ENCODE results near the gene FAM185A.

FAM185A gene

DNA sequence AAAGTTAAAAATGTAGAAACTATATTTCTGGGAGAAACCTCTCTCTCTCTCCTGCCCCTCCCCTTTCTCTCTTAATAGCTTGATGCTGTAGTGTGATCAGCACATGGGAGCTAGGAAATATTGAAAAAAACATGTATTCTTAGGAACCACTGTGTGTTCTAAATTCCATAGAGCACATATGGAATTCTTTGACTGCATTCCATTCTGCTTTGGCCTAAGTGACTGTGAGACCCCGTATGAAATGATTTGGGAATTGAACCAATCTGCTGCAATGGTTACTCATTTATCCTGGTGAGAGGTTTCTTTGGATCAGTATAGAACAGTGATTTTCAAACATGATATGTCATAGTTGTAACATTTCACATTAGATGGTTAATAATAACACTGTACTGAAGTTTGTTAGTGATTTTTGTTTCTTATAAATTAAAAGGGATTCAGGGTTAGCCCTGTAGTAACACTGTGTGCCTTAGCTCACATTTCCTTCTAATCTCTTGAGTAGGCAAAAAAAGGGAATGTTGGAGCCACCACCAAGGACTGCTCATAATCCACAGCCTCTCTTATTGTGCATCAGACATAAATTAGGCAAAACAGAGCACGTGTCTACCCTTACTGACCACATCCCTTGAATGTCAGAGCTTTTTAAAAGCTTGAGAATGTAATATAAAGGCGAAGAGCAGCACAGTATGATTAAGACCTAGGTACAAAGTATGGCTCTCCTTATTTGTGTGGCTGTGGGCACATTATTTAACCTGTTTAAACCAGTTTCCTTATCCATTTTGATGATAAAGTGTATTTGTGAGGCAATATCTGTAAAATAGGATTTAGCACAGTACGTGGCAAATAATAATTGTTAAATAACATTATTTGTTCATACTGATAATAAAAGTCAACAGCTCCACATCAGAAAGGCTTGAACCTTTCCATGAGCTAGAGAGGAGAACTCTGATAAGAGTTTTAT is 69.1 kb downstream of the FAM185A start:
- POLR2A ChIA-PET: no interaction called here
- CTCF ChIA-PET: no interaction called here
- TF ChIP-seq LEF1 (IDR thresholded peaks at IDR 0.05; ENCODE audit: borderline replicate concordance) (no peak), CTBP1 (IDR thresholded peaks at IDR 0.05; ENCODE audit: borderline replicate concordance) (no peak), ZNF384 (IDR thresholded peaks at IDR 0.05) (no peak), L3MBTL2 (conservative IDR thresholded peaks at IDR 0.05) (no peak), HDGF (IDR thresholded peaks at IDR 0.05; ENCODE audit: borderline replicate concordance) (no peak), ARNT (IDR thresholded peaks at IDR 0.05) (no peak)

DNA sequence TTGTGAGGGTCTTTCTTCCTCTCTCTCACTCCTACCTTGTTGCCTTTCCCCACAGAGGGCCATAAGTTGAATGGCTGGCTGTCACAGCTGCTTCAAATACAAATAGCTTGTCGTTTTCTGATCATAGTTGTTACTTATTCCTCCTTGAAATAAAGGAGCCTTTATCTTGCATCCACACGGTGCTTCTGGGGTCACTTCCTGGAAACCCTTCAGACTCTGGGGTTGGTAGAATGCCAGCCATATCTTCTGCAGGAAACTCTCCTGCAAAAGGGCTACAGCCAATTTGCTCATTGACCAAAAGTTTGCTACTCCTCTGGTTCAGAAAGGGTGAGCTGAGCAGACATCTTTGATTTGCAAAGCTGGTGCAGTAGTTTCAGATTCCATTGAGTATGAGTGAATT is 70.4 kb downstream of the FAM185A start:
- POLR2A ChIA-PET: no interaction called here
- CTCF ChIA-PET: no interaction called here
- DNase-seq (ENCODE audit: extremely low spot score): no peak
- no peak for TF ChIP-seq ZNF384 (IDR thresholded peaks at IDR 0.05)
- no peak for TF ChIP-seq FOXA1 (IDR thresholded peaks at IDR 0.05)
- no peak for TF ChIP-seq LEF1 (IDR thresholded peaks at IDR 0.05; ENCODE audit: borderline replicate concordance)
- TF ChIP-seq TARDBP (IDR thresholded peaks at IDR 0.05): no peak
- TF ChIP-seq ELF4 (IDR thresholded peaks at IDR 0.05): no peak
- no peak for TF ChIP-seq L3MBTL2 (conservative IDR thresholded peaks at IDR 0.05)
- TF ChIP-seq, protein P1, sequence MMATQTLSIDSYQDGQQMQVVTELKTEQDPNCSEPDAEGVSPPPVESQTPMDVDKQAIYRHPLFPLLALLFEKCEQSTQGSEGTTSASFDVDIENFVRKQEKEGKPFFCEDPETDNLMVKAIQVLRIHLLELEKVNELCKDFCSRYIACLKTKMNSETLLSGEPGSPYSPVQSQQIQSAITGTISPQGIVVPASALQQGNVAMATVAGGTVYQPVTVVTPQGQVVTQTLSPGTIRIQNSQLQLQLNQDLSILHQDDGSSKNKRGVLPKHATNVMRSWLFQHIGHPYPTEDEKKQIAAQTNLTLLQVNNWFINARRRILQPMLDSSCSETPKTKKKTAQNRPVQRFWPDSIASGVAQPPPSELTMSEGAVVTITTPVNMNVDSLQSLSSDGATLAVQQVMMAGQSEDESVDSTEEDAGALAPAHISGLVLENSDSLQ (IDR thresholded peaks at IDR 0.05): no peak
- no peak for TF ChIP-seq FOXK2 (IDR thresholded peaks at IDR 0.05)
- no peak for TF ChIP-seq SUZ12 (IDR thresholded peaks at IDR 0.05)
- TF ChIP-seq SP1 (IDR thresholded peaks at IDR 0.05): no peak

More for the DNA sequence above, 69.1 kb downstream of the FAM185A start:
- DNase-seq (ENCODE audit: extremely low spot score): no peak

DNA sequence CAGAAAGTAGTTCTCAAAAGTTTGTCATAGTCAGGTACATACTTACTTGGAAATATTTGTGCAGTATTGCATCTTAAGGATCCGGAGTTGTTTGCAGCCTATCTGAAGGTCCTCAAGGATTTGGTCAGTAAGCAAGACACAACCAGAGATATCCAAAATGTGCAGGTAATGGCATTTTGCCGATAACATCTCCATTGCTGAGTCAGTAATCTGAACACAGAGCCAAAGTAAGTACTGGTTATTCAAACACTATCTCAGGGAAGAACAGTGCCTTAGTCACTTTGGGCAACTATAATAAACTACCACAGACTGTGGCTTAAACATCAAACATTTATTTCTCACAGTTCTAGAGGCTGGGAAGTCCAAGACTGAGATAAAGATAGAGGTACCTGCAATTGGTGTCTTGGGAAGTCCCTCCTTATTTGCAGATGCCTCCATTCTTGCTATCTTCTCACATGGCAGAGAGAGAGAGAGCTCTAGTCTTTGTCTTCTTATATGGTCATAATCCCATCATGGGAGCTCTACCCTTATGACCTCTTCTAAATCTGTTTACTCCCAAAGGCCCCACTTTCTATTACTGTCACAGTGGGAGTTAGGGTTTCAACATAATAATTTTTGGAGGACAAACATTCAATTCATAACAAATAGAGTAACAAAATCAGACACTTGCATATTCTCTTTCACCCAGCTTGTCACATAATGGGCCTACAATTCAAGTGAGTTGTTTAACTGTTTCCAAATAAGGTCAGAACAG is 73.4 kb downstream of the FAM185A start:
- DNase-seq (ENCODE audit: extremely low spot score): no peak
- TF ChIP-seq FOXA1 (IDR thresholded peaks at IDR 0.05): no peak
- TF ChIP-seq SP1 (IDR thresholded peaks at IDR 0.05): no peak
- no peak for TF ChIP-seq ARNT (IDR thresholded peaks at IDR 0.05)
- no peak for TF ChIP-seq LEF1 (IDR thresholded peaks at IDR 0.05; ENCODE audit: borderline replicate concordance)
- no peak for TF ChIP-seq ELF4 (IDR thresholded peaks at IDR 0.05)
- no peak for TF ChIP-seq FOXK2 (IDR thresholded peaks at IDR 0.05)
- TF ChIP-seq, protein P1 (IDR thresholded peaks at IDR 0.05): no peak
- no peak for TF ChIP-seq TARDBP (IDR thresholded peaks at IDR 0.05)
- no peak for TF ChIP-seq NFRKB (IDR thresholded peaks at IDR 0.05)
- no peak for TF ChIP-seq ZNF384 (IDR thresholded peaks at IDR 0.05)
- no peak for TF ChIP-seq BHLHE40 (IDR thresholded peaks at IDR 0.05; ENCODE audit: borderline replicate concordance)
- TF ChIP-seq L3MBTL2 (conservative IDR thresholded peaks at IDR 0.05): no peak
- POLR2A ChIA-PET: no interaction called here
- CTCF ChIA-PET: no interaction called here

DNA sequence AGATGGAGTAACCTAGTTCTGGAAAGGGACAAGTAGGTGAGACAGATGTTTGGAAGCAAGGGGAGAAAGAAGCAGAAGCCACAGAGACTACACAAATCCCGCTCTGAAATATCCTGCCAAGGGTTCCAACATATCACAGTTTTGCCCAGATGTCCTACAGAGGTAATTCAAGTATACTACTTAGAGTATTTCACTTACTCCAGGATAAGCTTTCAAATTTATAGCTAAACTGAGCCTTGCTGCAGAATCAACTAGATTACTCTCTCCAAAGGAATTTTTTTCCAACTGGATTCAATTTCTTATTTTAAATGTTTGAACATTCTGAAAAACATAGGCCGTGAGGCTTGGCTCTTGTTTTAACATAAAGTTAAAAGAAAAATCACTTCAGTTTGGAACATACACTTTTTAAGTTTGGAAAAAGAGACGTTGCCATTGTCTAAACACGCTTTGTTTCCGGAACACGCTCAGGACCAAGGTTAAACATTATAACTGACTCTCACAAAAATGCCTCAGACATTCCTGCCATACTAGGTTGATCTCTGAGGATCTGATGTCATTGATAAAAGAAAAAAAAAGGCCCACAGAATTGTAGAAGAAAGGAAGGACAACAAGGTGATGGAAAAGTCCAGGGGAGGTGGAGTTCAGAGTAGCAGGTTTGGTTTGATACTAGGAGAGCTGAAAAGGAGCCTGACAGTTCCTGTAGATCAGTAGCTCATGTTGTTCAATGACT is 74.8 kb downstream of the FAM185A start:
- TF ChIP-seq FOXM1 (IDR thresholded peaks at IDR 0.05; ENCODE audit: borderline replicate concordance) (no peak), BHLHE40 (IDR thresholded peaks at IDR 0.05; ENCODE audit: borderline replicate concordance) (no peak), SUZ12 (IDR thresholded peaks at IDR 0.05) (no peak), HDGF (IDR thresholded peaks at IDR 0.05; ENCODE audit: borderline replicate concordance) (no peak), TARDBP (IDR thresholded peaks at IDR 0.05) (no peak), L3MBTL2 (conservative IDR thresholded peaks at IDR 0.05) (no peak), ZNF384 (IDR thresholded peaks at IDR 0.05) (no peak), ARNT (IDR thresholded peaks at IDR 0.05) (no peak), ELF4 (IDR thresholded peaks at IDR 0.05) (no peak), CTBP1 (IDR thresholded peaks at IDR 0.05; ENCODE audit: borderline replicate concordance) (no peak), NFRKB (IDR thresholded peaks at IDR 0.05) (no peak), LEF1 (IDR thresholded peaks at IDR 0.05; ENCODE audit: borderline replicate concordance) (no peak), FOXK2 (IDR thresholded peaks at IDR 0.05) (no peak), FOXA1 (IDR thresholded peaks at IDR 0.05) (no peak)
- TF ChIP-seq, protein P1 (IDR thresholded peaks at IDR 0.05): no peak
- ChIA-PET POLR2A (no interaction called here), CTCF (no interaction called here)
- no peak for DNase-seq (ENCODE audit: extremely low spot score)

DNA sequence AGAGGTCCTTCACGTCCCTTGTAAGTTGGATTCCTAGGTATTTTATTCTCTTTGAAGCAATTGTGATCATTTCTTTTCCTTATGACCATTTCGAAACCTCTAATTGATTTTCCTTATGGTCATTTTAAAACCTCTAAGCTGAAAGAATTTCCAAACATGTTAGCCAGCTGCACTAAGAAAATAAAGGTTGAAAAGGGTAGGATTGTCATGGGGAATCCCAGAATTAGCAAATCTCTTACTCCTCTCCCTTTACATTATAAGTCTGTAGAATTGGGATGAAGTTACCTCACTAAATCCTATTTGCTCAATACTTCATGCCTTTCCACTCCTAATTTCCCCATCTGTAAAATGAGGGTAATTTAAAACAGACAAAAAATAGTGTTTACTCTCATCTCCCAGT is 79.5 kb downstream of the FAM185A start:
- ChIA-PET POLR2A (no interaction called here), CTCF (no interaction called here)
- TF ChIP-seq SP1 (IDR thresholded peaks at IDR 0.05) (no peak), FOXK2 (IDR thresholded peaks at IDR 0.05) (no peak), ELF4 (IDR thresholded peaks at IDR 0.05) (no peak), L3MBTL2 (conservative IDR thresholded peaks at IDR 0.05) (no peak), HDGF (IDR thresholded peaks at IDR 0.05; ENCODE audit: borderline replicate concordance) (no peak), CTBP1 (IDR thresholded peaks at IDR 0.05; ENCODE audit: borderline replicate concordance) (no peak), ZNF384 (IDR thresholded peaks at IDR 0.05) (no peak), FOXA1 (IDR thresholded peaks at IDR 0.05) (no peak), LEF1 (IDR thresholded peaks at IDR 0.05; ENCODE audit: borderline replicate concordance) (no peak), BHLHE40 (IDR thresholded peaks at IDR 0.05; ENCODE audit: borderline replicate concordance) (no peak), SUZ12 (IDR thresholded peaks at IDR 0.05) (no peak), TARDBP (IDR thresholded peaks at IDR 0.05) (no peak), ARNT (IDR thresholded peaks at IDR 0.05) (no peak), FOXM1 (IDR thresholded peaks at IDR 0.05; ENCODE audit: borderline replicate concordance) (no peak), NFRKB (IDR thresholded peaks at IDR 0.05) (no peak)
- TF ChIP-seq, protein P1 (IDR thresholded peaks at IDR 0.05): no peak
- DNase-seq (ENCODE audit: extremely low spot score): no peak

All from HEK293T (cell line).